ENCODE data around the gene ZNF140. TPM values are rescaled to one million over a fixed set of nuclear protein-coding genes. Genes with fewer than 3 reads are reported as not detected.

ZNF140 gene
- total RNA-seq: 9.3 TPM

- peak in 1 of 2 donors; percentile 95 for DNase-seq (ENCODE audit: extremely low spot score in 2 of 2)
- TF ChIP-seq, protein P1, sequence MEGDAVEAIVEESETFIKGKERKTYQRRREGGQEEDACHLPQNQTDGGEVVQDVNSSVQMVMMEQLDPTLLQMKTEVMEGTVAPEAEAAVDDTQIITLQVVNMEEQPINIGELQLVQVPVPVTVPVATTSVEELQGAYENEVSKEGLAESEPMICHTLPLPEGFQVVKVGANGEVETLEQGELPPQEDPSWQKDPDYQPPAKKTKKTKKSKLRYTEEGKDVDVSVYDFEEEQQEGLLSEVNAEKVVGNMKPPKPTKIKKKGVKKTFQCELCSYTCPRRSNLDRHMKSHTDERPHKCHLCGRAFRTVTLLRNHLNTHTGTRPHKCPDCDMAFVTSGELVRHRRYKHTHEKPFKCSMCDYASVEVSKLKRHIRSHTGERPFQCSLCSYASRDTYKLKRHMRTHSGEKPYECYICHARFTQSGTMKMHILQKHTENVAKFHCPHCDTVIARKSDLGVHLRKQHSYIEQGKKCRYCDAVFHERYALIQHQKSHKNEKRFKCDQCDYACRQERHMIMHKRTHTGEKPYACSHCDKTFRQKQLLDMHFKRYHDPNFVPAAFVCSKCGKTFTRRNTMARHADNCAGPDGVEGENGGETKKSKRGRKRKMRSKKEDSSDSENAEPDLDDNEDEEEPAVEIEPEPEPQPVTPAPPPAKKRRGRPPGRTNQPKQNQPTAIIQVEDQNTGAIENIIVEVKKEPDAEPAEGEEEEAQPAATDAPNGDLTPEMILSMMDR (IDR thresholded peaks at IDR 0.05): peak in 1 of 3 experiments; percentile 17
- peak; percentile 71 to 86 for TF ChIP-seq POLR2AphosphoS5 (IDR thresholded peaks at IDR 0.05; ENCODE audit: insufficient read depth in 1 of 2, low read depth in 1 of 2)
- TF ChIP-seq POLR2A (IDR thresholded peaks at IDR 0.05): no peak
- Histone ChIP-seq H3K4me1 (peaks cover 12% of the 10 kb centered on the region), H3K36me3 (peaks cover 14 to 42% of the 10 kb centered on the region in 2 donors), H3K4me3 (peak within 1 kb of the TSS; percentile 75 to 80), H3K27me3 (no peaks in the 10 kb centered on the region), H3K27ac (peak within 1 kb of the TSS; percentile 97), H3K9me3 (peaks cover 60% of the 10 kb centered on the region)
- intact Hi-C loops (cut with DNase I): loop anchor here (1.0 to 5.0 kb wide), 2 partner anchors 52 to 101 kb away; partner anchors contain the start of genes ZNF10, ZNF268 and ZNF891
Measured at GRCh38 chr12:133080368-133081158, at the start of gene ZNF140. Gene ZNF140, plus strand, starts transcription at chr12:133080923. Its CDS starts 398 bp downstream, at chr12:133081321.

DNA sequence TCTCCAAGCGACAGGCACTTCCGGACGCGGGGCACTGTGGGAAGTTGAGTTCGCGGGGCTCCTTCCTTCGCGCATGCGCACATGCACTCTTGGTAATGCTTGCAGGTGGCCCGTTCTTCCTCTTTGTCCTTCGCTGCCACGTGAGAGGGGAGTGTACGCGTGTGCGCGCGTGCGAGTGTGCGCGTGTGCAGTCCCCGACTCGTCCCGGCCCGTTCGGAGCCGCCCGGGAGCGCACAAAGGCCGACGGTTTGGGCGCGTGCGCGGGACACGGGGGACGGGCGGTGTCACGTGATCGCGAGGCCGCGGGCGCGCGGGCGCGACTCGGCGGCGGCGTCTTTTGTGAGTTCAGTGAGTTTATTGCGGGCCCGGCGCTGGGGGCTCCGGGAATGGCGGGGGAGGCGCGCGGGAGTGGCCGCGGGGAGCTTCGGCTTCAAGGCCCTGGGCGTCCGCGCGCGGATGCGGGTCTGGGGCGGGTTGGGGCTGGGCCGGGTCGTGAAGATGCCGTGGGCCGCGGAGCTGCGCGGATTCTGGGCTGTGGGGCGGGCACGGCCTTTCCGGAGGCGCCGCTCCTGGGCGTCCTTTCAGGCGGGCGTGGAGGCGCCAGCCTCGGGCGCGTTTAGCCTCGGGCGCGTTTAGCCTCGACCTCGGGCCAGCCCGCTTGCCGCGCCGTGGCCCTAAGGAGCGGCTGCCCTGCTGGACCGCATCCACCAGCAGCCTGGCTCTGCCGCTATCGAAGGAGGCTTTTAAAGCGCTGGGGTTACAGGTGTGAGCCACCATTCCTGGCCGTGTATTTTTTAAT lies 43.3 kb upstream of the ZNF140 start, which contains the start of gene ZNF84:
Gene ZNF84, plus strand, starts transcription at position 303 of the 799 bp plus-strand sequence. CDS start 3,959 bp downstream, outside the sequence.
- DNase-seq (ENCODE audit: extremely low spot score in 2 of 2): peak; percentile 98 to 99
- no peaks in the 10 kb centered on the region for H3K27me3 ChIP-seq
- intact Hi-C loops (cut with DNase I): no loop called here
- peaks cover 3 to 26% of the 10 kb centered on the region in 2 donors for H3K36me3 ChIP-seq
- peak within 1 kb of the TSS; percentile 86 for H3K27ac ChIP-seq
- peaks cover 26% of the 10 kb centered on the region for H3K9me3 ChIP-seq
- peaks cover 6% of the 10 kb centered on the region for H3K4me1 ChIP-seq
- peak in 1 of 2 donors; percentile 32 for TF ChIP-seq POLR2A (IDR thresholded peaks at IDR 0.05)
- TF ChIP-seq POLR2AphosphoS5 (IDR thresholded peaks at IDR 0.05; ENCODE audit: insufficient read depth in 1 of 2, low read depth in 1 of 2): peak; percentile 68 to 96
- TF ChIP-seq, protein P1 (IDR thresholded peaks at IDR 0.05): peak in 1 of 3 experiments; percentile 18
- H3K4me3 ChIP-seq: peak within 1 kb of the TSS; percentile 63 to 79

- H3K4me3 ChIP-seq: peak overlapping the region; percentile 63 to 79
- TF ChIP-seq, protein P1 (IDR thresholded peaks at IDR 0.05): no peak
- no peak for TF ChIP-seq POLR2AphosphoS5 (IDR thresholded peaks at IDR 0.05; ENCODE audit: insufficient read depth in 1 of 2, low read depth in 1 of 2)
- no peak for TF ChIP-seq POLR2A (IDR thresholded peaks at IDR 0.05)
- DNase-seq (ENCODE audit: extremely low spot score in 2 of 2): no peak
- intact Hi-C loops (cut with DNase I): no loop called here
- peaks cover 4 to 34% of the 10 kb centered on the region in 2 donors for H3K36me3 ChIP-seq
- no peaks in the 10 kb centered on the region for H3K27me3 ChIP-seq
- peak overlapping the region; percentile 86 for H3K27ac ChIP-seq
- H3K4me1 ChIP-seq: peaks cover 6% of the 10 kb centered on the region
- H3K9me3 ChIP-seq: peaks cover 34% of the 10 kb centered on the region
Measured at GRCh38 chr12:133038118-133038709, 42.5 kb upstream of the ZNF140 start.

- no peak overlapping the region for H3K4me3 ChIP-seq
- H3K4me1 ChIP-seq: no peaks in the 10 kb centered on the region
- DNase-seq (ENCODE audit: extremely low spot score in 2 of 2): no peak
- H3K36me3 ChIP-seq: peaks cover 25 to 97% of the 10 kb centered on the region in 2 donors
- H3K27ac ChIP-seq: no peak overlapping the region
- intact Hi-C loops (cut with DNase I): no loop called here
- TF ChIP-seq POLR2A (IDR thresholded peaks at IDR 0.05) (no peak), POLR2AphosphoS5 (IDR thresholded peaks at IDR 0.05; ENCODE audit: insufficient read depth in 1 of 2, low read depth in 1 of 2) (no peak)
- TF ChIP-seq, protein P1 (IDR thresholded peaks at IDR 0.05): no peak
- H3K27me3 ChIP-seq: no peaks in the 10 kb centered on the region
- H3K9me3 ChIP-seq: peaks cover 94% of the 10 kb centered on the region
Measured at GRCh38 chr12:133046698-133047097, 34.0 kb upstream of the ZNF140 start.

Measured in vagina (tissue), 2 donors.